ENCODE measurements around the gene ADISSP.

Gene ADISSP

DNA sequence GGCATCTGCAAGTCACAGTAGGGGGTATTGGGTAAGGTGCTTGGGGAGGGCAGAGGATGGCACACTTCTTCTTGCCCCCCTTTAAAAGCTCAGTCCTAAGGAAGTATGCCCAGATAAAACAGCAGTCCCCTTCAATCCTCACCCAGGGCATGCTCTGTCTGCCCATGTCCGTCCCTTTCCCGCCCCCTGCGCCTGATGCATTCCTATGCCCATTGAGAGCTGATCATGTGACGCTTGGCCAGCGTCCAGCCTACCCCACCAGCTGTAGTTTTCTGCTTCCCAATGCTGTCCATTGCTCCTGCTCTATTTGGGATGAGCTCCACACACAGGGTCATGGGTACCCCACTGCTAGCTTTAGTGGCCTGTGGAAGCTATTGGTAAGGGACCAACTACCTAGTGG lies 63.5 kb downstream of the ADISSP start:
- Histone ChIP-seq H3K36me3 (ENCODE audit: control insufficient read depth in 1 of 2, insufficient read depth in 2 of 2, low read length in 2 of 2) (no peaks in the 10 kb centered on the region), H3K4me3 (ENCODE audit: low read depth in 1 of 2, low read length in 2 of 2) (no peak overlapping the region), H3K9me3 (ENCODE audit: control insufficient read depth in 1 of 2, low read length in 2 of 2) (no peaks in the 10 kb centered on the region), H3K27ac (ENCODE audit: low read length) (no peak overlapping the region), H3K27me3 (ENCODE audit: low read depth, low read length) (no peaks in the 10 kb centered on the region), H3K4me1 (ENCODE audit: control insufficient read depth in 1 of 2, insufficient read depth in 2 of 2, low read length in 2 of 2) (no peaks in the 10 kb centered on the region)
